OCI-LY3 (cell line): ENCODE measurements around the gene PDE9A.

Source experiments
- H2AFZ ChIP-seq: fragments of 200-600, 300-600 bp; shearing (Covaris generic); 2 replicates; pipeline ENCODE4 v1.6.0; 2014; ENCODE audit warnings: antibody characterized with exemption, low read depth, low read length
- H3K27ac ChIP-seq: fragments of 200-600, 300-600 bp; sonication (generic); 2 replicates; pipeline ENCODE4 v1.5.1; 2014; ENCODE audit warnings: mild to moderate bottlenecking, low read length, moderate library complexity, mixed read lengths
- H3K27me3 ChIP-seq: fragments of 200-600, 300-600 bp; sonication (generic); 2 replicates; pipeline ENCODE4 v1.6.1; 2014; ENCODE audit warnings: low read depth, low read length, mixed read lengths
- H3K36me3 ChIP-seq: fragments of 200-600, 300-600 bp; sonication (generic); replicated peaks from 2 replicates; pipeline ENCODE3; 2014; ENCODE audit warnings: low read depth, low read length, mixed read lengths
- H3K4me1 ChIP-seq: fragments of 300-600, 200-600 bp; sonication (generic); 2 replicates; pipeline ENCODE4 v1.6.1; 2014; ENCODE audit warnings: low read length, mixed read lengths
- H3K4me2 ChIP-seq: fragments of 200-600, 300-600 bp; sonication (generic); 2 replicates; pipeline ENCODE4 v1.6.1; 2014; ENCODE audit warnings: low read length, mixed read lengths
- H3K4me3 ChIP-seq: fragments of 300-600, 200-600 bp; sonication (generic); 2 replicates; pipeline ENCODE4 v1.5.1; 2014; ENCODE audit warnings: antibody characterized with exemption, mild to moderate bottlenecking, low read length, moderate library complexity
- H3K79me2 ChIP-seq: fragments of 300-600, 200-600 bp; shearing (Covaris generic); 2 replicates; pipeline ENCODE4 v1.6.1; 2014; ENCODE audit warnings: mild to moderate bottlenecking, low read length, mixed read lengths
- H3K9ac ChIP-seq: fragments of 300-600, 200-600 bp; shearing (Covaris generic); 2 replicates; pipeline ENCODE4 v1.6.0; 2014; ENCODE audit warnings: mild to moderate bottlenecking, low read length, moderate library complexity
- H3K9me3 ChIP-seq: fragments of 200-600, 300-600 bp; shearing (Covaris generic); 2 replicates; pipeline ENCODE4 v1.6.1; 2014; ENCODE audit warnings: low read length, mixed read lengths; ENCODE audit not compliant: insufficient read depth
- H4K20me1 ChIP-seq: fragments of 200-600, 300-600 bp; sonication (generic); 2 replicates; pipeline ENCODE4 v1.6.1; 2016; ENCODE audit warnings: low read length, mixed read lengths; ENCODE audit not compliant: insufficient read depth
- CTCF ChIP-seq: fragments of 200-600, 300-600 bp; sonication (generic); IDR thresholded peaks from 2 replicates; pipeline ENCODE4 v1.5.1; 2014; ENCODE audit warnings: antibody characterized with exemption, low read length, low read depth
- EZH2phosphoT487 ChIP-seq: fragments of 200-600 bp; shearing (Covaris generic); IDR thresholded peaks from 2 replicates; pipeline ENCODE4 v1.6.1; 2018; ENCODE audit warnings: antibody characterized with exemption, mixed run types, low read depth

PDE9A gene

GRCh38 chr21:42733874-42734273 is 80.5 kb downstream of the PDE9A start:
- Histone ChIP-seq H3K9me3 (no peaks in the 10 kb centered on the region), H3K27me3 (peaks cover 7% of the 10 kb centered on the region), H3K4me2 (no peak overlapping the region), H3K36me3 (no peaks in the 10 kb centered on the region), H2AFZ (no peak overlapping the region), H3K9ac (no peak overlapping the region), H3K27ac (no peak overlapping the region), H4K20me1 (no peaks in the 10 kb centered on the region), H3K4me1 (no peaks in the 10 kb centered on the region), H3K4me3 (no peak overlapping the region), H3K79me2 (no peaks in the 10 kb centered on the region)
- TF ChIP-seq CTCF (no peak), EZH2phosphoT487 (no peak)

GRCh38 chr21:42734323-42734971 is 81.0 kb downstream of the PDE9A start:
- H3K4me1 ChIP-seq = no peaks in the 10 kb centered on the region
- no peaks in the 10 kb centered on the region for H4K20me1 ChIP-seq
- H3K79me2 ChIP-seq = no peaks in the 10 kb centered on the region
- peaks cover 3% of the 10 kb centered on the region for H3K27me3 ChIP-seq
- H3K9me3 ChIP-seq = no peaks in the 10 kb centered on the region
- H3K27ac ChIP-seq = no peak overlapping the region
- no peaks in the 10 kb centered on the region for H3K36me3 ChIP-seq
- H3K4me2 ChIP-seq = no peak overlapping the region
- no peak overlapping the region for H2AFZ ChIP-seq
- TF ChIP-seq CTCF (no peak), EZH2phosphoT487 (no peak)
- H3K4me3 ChIP-seq = no peak overlapping the region
- no peak overlapping the region for H3K9ac ChIP-seq

- Histone ChIP-seq H3K4me3 (no peak overlapping the region), H3K79me2 (no peaks in the 10 kb centered on the region), H3K27ac (no peak overlapping the region), H3K4me1 (no peaks in the 10 kb centered on the region), H3K9ac (no peak overlapping the region), H3K4me2 (no peak overlapping the region), H2AFZ (no peak overlapping the region), H3K36me3 (no peaks in the 10 kb centered on the region), H3K27me3 (no peaks in the 10 kb centered on the region; the same call in 1 of the 2 replicates), H4K20me1 (no peaks in the 10 kb centered on the region), H3K9me3 (no peaks in the 10 kb centered on the region)
- no peak for TF ChIP-seq EZH2phosphoT487
- no peak for TF ChIP-seq CTCF
Measured at GRCh38 chr21:42735061-42735460, 81.6 kb downstream of the PDE9A start.

- H2AFZ ChIP-seq = no peak overlapping the region
- H3K4me2 ChIP-seq = no peak overlapping the region
- no peaks in the 10 kb centered on the region for H4K20me1 ChIP-seq
- no peaks in the 10 kb centered on the region for H3K27me3 ChIP-seq
- H3K27ac ChIP-seq = no peak overlapping the region
- no peaks in the 10 kb centered on the region for H3K36me3 ChIP-seq
- no peak for TF ChIP-seq CTCF
- no peak for TF ChIP-seq EZH2phosphoT487
- no peak overlapping the region for H3K9ac ChIP-seq
- H3K79me2 ChIP-seq = no peaks in the 10 kb centered on the region
- no peak overlapping the region for H3K4me3 ChIP-seq
- no peaks in the 10 kb centered on the region for H3K4me1 ChIP-seq
- H3K9me3 ChIP-seq = no peaks in the 10 kb centered on the region
Measured at GRCh38 chr21:42735944-42736343, 82.5 kb downstream of the PDE9A start.
